ENCODE results near the gene SDC1.
"Not testable (repeated sequence)": the region's sequence is repeated elsewhere in the genome, so short reads cannot be mapped to it uniquely, and the experiment has no call there.

The SDC1 gene

GRCh38 chr2:20195431-20196033 is 29.4 kb downstream of the SDC1 start:
- DNase-seq = no peak

GRCh38 chr2:20195016-20195411 is 29.9 kb downstream of the SDC1 start:
- DNase-seq = not testable (repeated sequence)

GRCh38 chr2:20194097-20195015 is 30.6 kb downstream of the SDC1 start:
- DNase-seq = no peak

- DNase-seq = no peak
Measured at GRCh38 chr2:20193185-20193584, 31.7 kb downstream of the SDC1 start.

- no peak for DNase-seq
Measured at GRCh38 chr2:20192781-20193180, 32.1 kb downstream of the SDC1 start.

- DNase-seq = no peak
Measured at GRCh38 chr2:20191714-20192569, 33.0 kb downstream of the SDC1 start.

GRCh38 chr2:20190876-20191713 is 33.8 kb downstream of the SDC1 start:
- DNase-seq = no peak

GRCh38 chr2:20190170-20190569 is 34.8 kb downstream of the SDC1 start:
- DNase-seq = no peak

- DNase-seq = no peak
Measured at GRCh38 chr2:20189299-20189931, 35.5 kb downstream of the SDC1 start.

- no peak for DNase-seq
Measured at GRCh38 chr2:20188851-20189250, 36.1 kb downstream of the SDC1 start.

- DNase-seq = no peak
Measured at GRCh38 chr2:20188201-20188600, 36.7 kb downstream of the SDC1 start.

- DNase-seq = no peak
Measured at GRCh38 chr2:20187331-20187730, 37.6 kb downstream of the SDC1 start.

GRCh38 chr2:20186855-20187187 is 38.1 kb downstream of the SDC1 start:
- no peak for DNase-seq

- DNase-seq = peak; percentile 93
Measured at GRCh38 chr2:20186078-20186854, 38.7 kb downstream of the SDC1 start.

- DNase-seq = peak; percentile 81
Measured at GRCh38 chr2:20185176-20186022, 39.5 kb downstream of the SDC1 start.

GRCh38 chr2:20184067-20184938 is 40.6 kb downstream of the SDC1 start:
- peak; percentile 77 for DNase-seq

- no peak for DNase-seq
Measured at GRCh38 chr2:20183373-20183772, 41.6 kb downstream of the SDC1 start.

- no peak for DNase-seq
Measured at GRCh38 chr2:20182241-20182931, 42.5 kb downstream of the SDC1 start.

GRCh38 chr2:20181761-20182160 is 43.2 kb downstream of the SDC1 start:
- DNase-seq = no peak

Data from inflammatory macrophage treated with lipopolysaccharide for 4 hours (primary cell).